Measurements from ENCODE around the gene TECTB. TPM values are rescaled to one million over a fixed set of nuclear protein-coding genes. Genes with fewer than 3 reads are reported as not detected.

TECTB gene
- total RNA-seq, 4 donors from 2014 or later, result not detected

- no peak overlapping the region for H3K27ac ChIP-seq
- in situ Hi-C loops (cut with MboI; ENCODE audit: low pct_ligation_motif_present in 1 of 4, low pct_unique_long_range_greater_than_20kb in 1 of 4, low sequenced_read_pairs in 3 of 4), result no loop called here
- no peak for DNase-seq
- TF ChIP-seq CTCF (IDR thresholded peaks at IDR 0.05) (no peak), POLR2AphosphoS5 (IDR thresholded peaks at IDR 0.05) (no peak), EP300 (IDR thresholded peaks at IDR 0.05; ENCODE audit: low read depth) (no peak), POLR2A (IDR thresholded peaks at IDR 0.05) (no peak)
- intact Hi-C loops (cut with DNase I; ENCODE audit: low total_unique reads), result no loop called here
- H3K36me3 ChIP-seq, result no peaks in the 10 kb centered on the region
- no peaks in the 10 kb centered on the region for H3K9me3 ChIP-seq
- H3K4me3 ChIP-seq, result no peak overlapping the region
- no peaks in the 10 kb centered on the region for H3K27me3 ChIP-seq
- peaks cover 0 to 5% (median 2%) of the 10 kb centered on the region in 4 donors for H3K4me1 ChIP-seq
Observed at GRCh38 chr10:112353046-112353445, 69.8 kb downstream of the TECTB start.

Small RNA genes lying within 50 kb of the gene (small RNA-seq; reads per million reads assigned to genes)
- 0 to 0.14 (median 0) reads per million in 4 donors for gene MIR6715A

Other genes starting within 250 kb of the TECTB start
- gene GPAM, start 99.6 kb upstream of the TECTB start, total RNA-seq, result 1 to 10 TPM in 3 of 4 donors, under 1 TPM in 1; 1.00 to 6.6 (median 5.8) TPM
- gene ACSL5, start 90.7 kb downstream of the TECTB start, total RNA-seq, result 100 to 1,000 TPM in 3 of 4 donors, 10 to 100 TPM in 1; 91.6 to 315 (median 178) TPM
- 10 to 100 TPM; 13.1 to 46.4 (median 24.6) TPM for gene ZDHHC6, start 163.5 kb downstream of the TECTB start, total RNA-seq
- 100 to 1,000 TPM in 3 of 4 donors, 10 to 100 TPM in 1; 65.8 to 211 (median 149) TPM for gene VTI1A, start 163.8 kb downstream of the TECTB start, total RNA-seq